H1 (cell line): ENCODE results near the gene IKZF5. TPM values are rescaled to one million over a fixed set of nuclear protein-coding genes. Genes with fewer than 3 reads are reported as not detected.

Source experiments
- NRF1 ChIP-seq: IDR thresholded peaks from 2 replicates; pipeline ENCODE4 v1.6.1; 2011; ENCODE audit warnings: mild to moderate bottlenecking, low read depth, low read length, improper control_type of control experiment
- POLR2AphosphoS5 ChIP-seq: IDR thresholded peaks from 2 replicates; pipeline ENCODE4 v1.6.1; 2011; ENCODE audit warnings: low read depth, low read length
- polyA plus RNA-seq, 7 experiments: library from polyadenylated mRNA; depleted of rRNA in 3 of 7; stranded (reverse) in 5 of 7; unstranded in 2 of 7; fragments of >200 nt in 5 of 7; fragments of 200-250 nt in 2 of 7; gene quantifications; 1 replicate in 5 of 7; 2 replicates in 1 of 7; 4 replicates in 1 of 7; pipeline versions ENCODE4 v1.2.1 to v1.2.3, GENCODE V29; 2011 to 2013; ENCODE audit warnings: missing spikeins in 2 of 7, mixed read lengths in 2 of 7
- total RNA-seq: library from RNA; stranded (reverse); fragmentation: NEBNext Ultra II Directional; extraction: Animal tissue kit (Norgen Biotek cat#: 25700); gene quantifications from 2 replicates; pipeline ENCODE4 v1.2.1, GENCODE V29; 2021

The IKZF5 gene
- total and polyA plus RNA-seq, 2 of the 8 experiments (the other 6 are each of a cell fraction or from before 2014, with no cell fraction given): 5.2 to 15.3 TPM

- TF ChIP-seq NRF1: no peak
- peak; percentile 96 for TF ChIP-seq POLR2AphosphoS5
Measured at GRCh38 chr10:123008355-123009104, at the start of gene IKZF5, which contains the start of gene ACADSB (continued).
